Activated CD8-positive, alpha-beta memory T cell treated with anti-CD3 and anti-CD28 coated beads, Interleukin-2, amount 10 ng/mL, durations not matched to agents 7 days and 5 days (primary cell): ENCODE measurements around the gene KLB. TPM values are rescaled to one million over a fixed set of nuclear protein-coding genes. Genes with fewer than 3 reads are reported as not detected.

Experiments
- ATAC-seq: fragments of 150-1000 bp; cut with Tn5 transposase; one replicate; pipeline ENCODE4 v1.10.0; 2021; ENCODE audit warnings: moderate library complexity
- CTCF ChIA-PET: fragments of 350-600 bp; sonication (Branson Sonifier 250); formaldehyde crosslinking; loops from one replicate; lab custom pipeline; 2021; ENCODE audit warnings: antibody characterized with exemption; lab: Charles Lee
- DNase-seq: peaks from one replicate; pipeline ENCODE4 v3.0.0-alpha.2; 2020
- H3K27ac Mint-ChIP-seq: one replicate; pipeline ENCODE4 v1.8.0; 2021; ENCODE audit warnings: mild to moderate bottlenecking, mixed read lengths
- H3K27me3 Mint-ChIP-seq: one replicate; pipeline ENCODE4 v1.8.0; 2021; ENCODE audit warnings: mixed read lengths
- H3K36me3 Mint-ChIP-seq: one replicate; pipeline ENCODE4 v1.8.0; 2021; ENCODE audit warnings: mild to moderate bottlenecking, mixed read lengths
- H3K4me1 Mint-ChIP-seq: one replicate; pipeline ENCODE4 v1.8.0; 2021; ENCODE audit warnings: mixed read lengths
- H3K4me3 Mint-ChIP-seq: one replicate; pipeline ENCODE4 v1.8.0; 2021; ENCODE audit warnings: mild to moderate bottlenecking, moderate library complexity, mixed read lengths
- H3K9me3 Mint-ChIP-seq: one replicate; pipeline ENCODE4 v1.8.0; 2022; ENCODE audit warnings: low read depth, mixed read lengths
- microRNA-seq: library from miRNA; unstranded; fragments of <30 nt; microRNA quantifications from one replicate; pipeline ENCODE4 v1.2.0, GENCODE V29; 2022
- total RNA-seq, 2 experiments: library from RNA; stranded (reverse); gene quantifications; one replicate each; pipeline ENCODE4 v1.2.3, GENCODE V29; 2021

Gene KLB
- total RNA-seq, 2 experiments from 2014 or later = not detected

DNA sequence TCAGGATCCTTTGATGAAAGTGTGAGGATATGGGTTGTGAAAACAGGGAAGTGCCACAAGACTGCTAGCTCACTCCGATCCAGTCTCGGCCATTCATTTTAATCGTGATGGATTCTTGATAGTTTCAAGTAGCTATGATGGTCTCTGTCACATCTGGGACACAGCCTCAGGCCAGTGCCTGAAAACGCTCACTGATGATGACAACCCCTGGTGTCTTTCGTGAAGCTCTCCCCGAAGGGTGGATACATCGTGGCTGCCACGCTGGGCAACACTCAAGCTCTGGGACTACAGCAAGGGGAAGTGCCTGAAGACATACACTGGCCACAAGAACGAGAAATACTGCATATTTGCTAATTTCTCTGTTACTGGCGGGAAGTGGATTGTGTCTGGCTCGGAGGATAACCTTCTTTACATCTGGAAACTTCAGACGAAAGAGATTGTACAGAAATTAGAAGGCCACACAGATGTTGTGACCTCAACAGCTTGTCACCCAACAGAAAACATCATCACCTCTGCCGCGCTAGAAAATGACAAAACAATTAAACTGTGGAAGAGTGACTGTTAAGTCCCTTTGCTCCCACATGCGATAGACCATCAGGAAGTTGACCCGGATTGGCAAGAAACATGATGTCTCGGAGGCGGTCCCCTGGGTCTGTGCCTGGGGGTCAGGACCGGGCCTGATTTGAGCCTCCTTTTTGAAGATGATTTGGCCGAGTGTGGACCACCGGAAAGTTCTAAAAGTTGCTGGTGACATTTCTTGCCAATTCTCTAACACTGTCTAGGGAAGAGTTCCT, 74.4 kb downstream of the KLB start:
- DNase-seq = no peak
- no peak overlapping the region for H3K27ac Mint-ChIP-seq
- H3K4me3 Mint-ChIP-seq = no peak overlapping the region
- peaks cover 2% of the 10 kb centered on the region for H3K36me3 Mint-ChIP-seq
- H3K4me1 Mint-ChIP-seq = no peaks in the 10 kb centered on the region
- no peaks in the 10 kb centered on the region for H3K9me3 Mint-ChIP-seq
- H3K27me3 Mint-ChIP-seq = no peaks in the 10 kb centered on the region
- CTCF ChIA-PET = no interaction called here
- ATAC-seq = no peak

DNA sequence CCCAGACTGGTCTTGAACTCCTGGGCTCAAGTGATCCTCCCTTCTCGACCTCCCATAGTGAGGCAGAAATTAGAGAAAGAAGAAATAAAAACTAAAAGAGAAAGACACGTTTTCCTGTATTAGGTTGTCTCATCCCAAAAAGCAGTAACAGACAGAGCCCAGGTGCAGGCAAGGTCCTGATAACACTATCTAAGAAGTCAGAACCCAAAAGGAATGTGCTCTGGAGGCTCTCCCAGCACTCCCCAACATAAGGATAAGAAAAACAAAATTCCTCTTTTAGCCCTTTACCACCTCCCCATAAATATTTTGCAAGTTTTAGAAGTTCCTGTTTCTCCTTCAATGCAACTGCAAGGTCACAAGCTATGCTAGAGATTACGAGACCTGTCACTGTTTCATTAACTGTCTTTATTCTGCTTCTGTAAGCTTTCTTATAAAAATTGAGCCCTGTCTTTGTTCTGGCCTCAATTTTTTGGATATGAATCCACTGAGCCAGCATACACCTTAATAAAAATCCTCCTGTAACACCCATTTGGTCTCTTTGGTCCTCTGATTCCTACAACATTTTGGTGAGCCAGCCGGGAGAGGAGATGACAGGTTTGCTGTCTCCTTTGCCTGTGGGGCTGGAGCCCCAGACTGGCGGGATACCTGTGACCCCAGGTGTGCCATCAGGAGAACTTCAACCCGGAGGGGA, 78.0 kb downstream of the KLB start:
- no peaks in the 10 kb centered on the region for H3K27me3 Mint-ChIP-seq
- H3K36me3 Mint-ChIP-seq = no peaks in the 10 kb centered on the region
- ATAC-seq (no peak), DNase-seq (no peak)
- no peaks in the 10 kb centered on the region for H3K9me3 Mint-ChIP-seq
- no peak overlapping the region for H3K27ac Mint-ChIP-seq
- H3K4me1 Mint-ChIP-seq = no peaks in the 10 kb centered on the region
- H3K4me3 Mint-ChIP-seq = no peak overlapping the region
- CTCF ChIA-PET = no interaction called here

DNA sequence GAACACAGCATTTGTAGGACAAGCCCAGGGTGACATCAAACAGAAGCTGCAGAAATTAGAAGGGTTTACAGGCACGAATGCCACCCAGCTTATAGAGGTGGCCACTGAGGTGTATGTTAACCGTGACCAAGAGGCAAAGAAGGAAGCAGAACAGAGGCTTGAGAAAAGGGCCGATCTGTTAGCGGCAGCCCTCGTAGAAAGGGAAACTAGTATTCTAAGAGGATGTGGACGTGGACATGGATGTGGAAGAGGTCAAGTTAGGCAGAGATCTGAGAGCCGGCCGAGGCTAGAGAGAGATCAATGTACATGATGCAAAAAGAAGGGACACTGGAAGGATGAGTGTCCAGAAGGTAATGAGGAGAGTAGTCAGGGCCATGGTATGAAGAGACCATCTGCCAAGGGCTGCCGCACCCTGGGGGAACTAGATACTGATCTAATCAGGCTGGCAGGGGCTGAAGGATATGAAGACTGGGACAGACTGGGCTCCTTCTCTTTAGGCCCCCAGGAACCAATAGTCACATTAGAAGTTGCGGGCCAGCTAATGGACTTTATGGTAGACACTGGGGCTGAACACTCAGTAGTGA, 79.6 kb downstream of the KLB start:
- DNase-seq = no peak
- Mint-ChIP-seq H3K36me3 (no peaks in the 10 kb centered on the region), H3K4me3 (no peak overlapping the region), H3K4me1 (no peaks in the 10 kb centered on the region), H3K27ac (no peak overlapping the region), H3K9me3 (no peaks in the 10 kb centered on the region), H3K27me3 (no peaks in the 10 kb centered on the region)
- CTCF ChIA-PET = no interaction called here
- ATAC-seq = no peak

DNA sequence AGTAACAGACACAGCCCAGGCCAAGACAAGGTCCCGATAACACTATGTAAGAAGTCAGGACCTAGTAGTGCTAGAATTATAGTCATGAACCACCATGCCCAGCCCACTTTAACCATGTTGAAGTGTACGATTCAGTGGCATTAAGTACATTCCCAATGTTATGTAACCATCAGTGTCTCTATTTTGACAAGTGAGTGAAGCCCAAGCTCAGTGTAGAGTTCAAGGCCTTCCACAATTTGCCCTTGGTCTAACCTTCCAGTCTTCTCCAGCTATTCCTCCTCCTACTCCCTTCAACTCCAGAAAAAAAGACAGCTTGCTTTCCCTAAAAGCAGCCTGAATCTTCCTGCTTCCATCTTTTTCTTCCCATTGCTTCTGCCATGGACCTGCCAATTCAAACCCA, 83.6 kb downstream of the KLB start:
- H3K36me3 Mint-ChIP-seq = no peaks in the 10 kb centered on the region
- CTCF ChIA-PET = no interaction called here
- DNase-seq (no peak), ATAC-seq (no peak)
- H3K9me3 Mint-ChIP-seq = no peaks in the 10 kb centered on the region
- no peaks in the 10 kb centered on the region for H3K27me3 Mint-ChIP-seq
- no peak overlapping the region for H3K27ac Mint-ChIP-seq
- H3K4me1 Mint-ChIP-seq = no peaks in the 10 kb centered on the region
- no peak overlapping the region for H3K4me3 Mint-ChIP-seq

DNA sequence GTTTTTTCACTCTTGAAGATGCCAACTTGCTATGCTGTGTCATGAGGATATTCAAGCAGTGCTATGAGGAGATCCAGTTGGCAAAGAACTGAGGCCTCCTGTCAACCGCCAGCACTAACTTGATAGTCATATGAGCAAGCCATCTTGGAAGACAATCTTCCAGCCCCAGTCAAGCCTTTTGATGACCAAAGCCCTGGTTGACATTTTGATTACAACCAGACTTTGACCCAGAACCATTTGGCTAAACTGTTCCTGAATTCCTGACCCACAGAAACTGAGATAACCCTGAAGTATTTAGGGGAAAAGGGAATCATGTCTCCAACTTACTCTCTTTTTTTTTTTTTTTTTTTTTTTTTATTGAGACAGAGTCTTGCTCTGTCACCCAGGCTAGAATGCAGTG, 87.6 kb downstream of the KLB start:
- CTCF ChIA-PET = no interaction called here

DNA sequence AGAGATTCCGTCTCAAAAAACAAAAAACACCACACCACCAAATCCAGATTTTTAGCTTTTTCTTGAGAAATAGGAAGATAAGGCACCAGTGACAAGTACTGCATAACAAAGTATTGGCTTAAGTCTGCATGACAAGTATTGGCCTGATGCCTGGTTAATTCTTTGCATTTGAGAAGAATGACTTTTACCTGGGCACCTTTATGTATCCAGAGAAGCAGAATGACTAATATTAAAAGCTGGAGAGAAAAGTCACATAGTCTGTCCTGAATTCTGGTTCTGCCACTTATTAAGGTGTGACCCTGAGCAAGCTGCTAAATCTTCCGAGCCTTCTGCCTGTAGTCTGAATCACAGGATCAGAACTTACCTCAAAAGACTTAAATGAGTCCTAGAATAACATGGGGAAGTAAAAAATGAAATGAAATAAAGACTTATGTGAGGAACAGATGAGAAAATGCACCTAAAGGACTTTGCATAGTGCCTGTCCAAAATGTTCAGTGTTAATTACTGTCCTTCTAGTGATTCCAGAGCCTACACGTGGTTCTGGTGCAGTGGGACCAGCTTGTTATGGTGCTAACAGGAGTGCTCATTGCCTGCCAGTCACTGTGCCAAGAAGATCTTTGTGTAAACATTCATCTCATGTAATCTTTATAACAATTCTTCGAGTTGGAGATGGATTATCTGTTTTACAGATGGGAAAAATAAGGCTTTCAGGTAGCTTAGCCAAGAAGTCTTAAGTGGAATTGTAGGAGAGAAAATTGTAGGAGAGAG, 88.9 kb downstream of the KLB start:
- Mint-ChIP-seq H3K27ac (no peak overlapping the region), H3K9me3 (no peaks in the 10 kb centered on the region)
- CTCF ChIA-PET = no interaction called here

More for the DNA sequence above, 87.6 kb downstream of the KLB start:
- Mint-ChIP-seq H3K4me1 (no peaks in the 10 kb centered on the region), H3K9me3 (no peaks in the 10 kb centered on the region), H3K4me3 (no peak overlapping the region), H3K27ac (no peak overlapping the region), H3K36me3 (peaks cover 6% of the 10 kb centered on the region), H3K27me3 (no peaks in the 10 kb centered on the region)
- ATAC-seq = no peak
- no peak for DNase-seq

DNA sequence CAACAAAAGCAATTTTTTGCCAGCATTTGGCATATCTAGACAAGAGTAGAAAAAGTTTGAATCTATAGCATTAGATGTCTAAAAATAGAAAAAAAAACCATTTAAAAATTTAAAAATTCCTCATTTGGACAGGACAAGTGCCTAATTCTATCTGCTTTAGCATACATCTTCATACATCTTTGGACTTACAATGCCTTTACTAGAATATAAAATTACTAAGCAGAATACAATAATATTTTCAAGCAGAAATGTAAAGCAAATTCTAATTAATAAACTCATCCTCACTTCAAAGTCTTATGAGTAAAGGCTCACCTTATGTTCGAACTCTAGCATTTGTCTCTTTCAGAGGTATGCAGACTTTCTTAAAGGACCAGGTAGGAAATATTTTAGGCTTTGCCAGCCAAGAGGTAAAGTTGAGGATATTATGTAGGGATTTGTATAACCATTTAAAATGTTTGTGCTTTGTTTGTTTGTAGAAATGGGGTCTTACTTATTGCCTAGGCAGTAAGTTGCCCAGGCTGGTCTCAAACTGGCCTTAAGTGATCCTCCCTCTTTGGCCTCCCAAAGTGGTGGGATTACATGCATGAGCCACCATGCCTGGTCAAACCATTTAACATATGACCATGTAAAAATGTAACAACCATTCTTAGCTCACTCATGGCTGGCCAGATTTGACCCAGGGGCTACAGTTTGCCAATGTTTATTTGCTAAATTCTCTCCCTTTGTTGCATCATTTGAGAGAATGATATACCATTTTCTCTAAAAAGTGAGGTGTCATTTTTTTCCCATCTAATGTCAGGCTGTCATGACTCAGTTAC, 91.4 kb downstream of the KLB start:
- Mint-ChIP-seq H3K27me3 (no peaks in the 10 kb centered on the region), H3K9me3 (no peaks in the 10 kb centered on the region), H3K36me3 (peaks cover 13% of the 10 kb centered on the region), H3K4me3 (no peak overlapping the region), H3K4me1 (no peaks in the 10 kb centered on the region), H3K27ac (no peak overlapping the region)
- ATAC-seq = no peak
- CTCF ChIA-PET = no interaction called here
- peak; percentile 29 for DNase-seq

More for the DNA sequence above, 88.9 kb downstream of the KLB start:
- H3K4me1 Mint-ChIP-seq = no peaks in the 10 kb centered on the region
- DNase-seq (no peak), ATAC-seq (no peak)
- peaks cover 9% of the 10 kb centered on the region for H3K36me3 Mint-ChIP-seq
- H3K27me3 Mint-ChIP-seq = no peaks in the 10 kb centered on the region
- no peak overlapping the region for H3K4me3 Mint-ChIP-seq

DNA sequence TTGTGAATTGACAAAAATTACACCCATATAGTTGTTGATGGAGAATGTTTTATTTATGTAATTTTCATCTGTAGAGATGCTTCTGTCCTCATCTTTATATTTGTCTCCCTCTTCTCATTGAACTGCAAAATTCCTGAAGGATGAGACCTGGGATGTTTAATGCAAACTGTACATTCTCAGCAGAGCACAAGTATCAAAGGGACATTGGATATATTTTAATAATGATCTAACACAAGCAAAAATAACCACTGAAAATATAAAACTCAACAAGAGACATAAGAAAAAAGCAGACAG, 91.9 kb downstream of the KLB start:
- ATAC-seq = no peak
- H3K27ac Mint-ChIP-seq = no peak overlapping the region

More for the DNA sequence above, 91.9 kb downstream of the KLB start:
- Mint-ChIP-seq H3K4me1 (no peaks in the 10 kb centered on the region), H3K4me3 (no peak overlapping the region), H3K36me3 (peaks cover 18% of the 10 kb centered on the region), H3K9me3 (no peaks in the 10 kb centered on the region), H3K27me3 (no peaks in the 10 kb centered on the region)
- DNase-seq = no peak
- CTCF ChIA-PET = no interaction called here

Small RNA genes lying within 50 kb of the gene (microRNA-seq; reads per million reads assigned to microRNA genes)
- gene MIR5591 = not detected

Other genes with a start within 250 kb of the KLB start
- gene WDR19, start 224.4 kb upstream of the KLB start, total RNA-seq = 1 to 10 TPM; 8.4 to 8.5 TPM
- 10 to 100 TPM; 72.1 to 94.7 TPM for gene RFC1, start 40.6 kb upstream of the KLB start, total RNA-seq
- gene RPL9, start 52.0 kb downstream of the KLB start, total RNA-seq = 100 to 1,000 TPM; 713 to 900 TPM
- gene LIAS, start 52.1 kb downstream of the KLB start, total RNA-seq = 10 to 100 TPM; 14.5 to 16.6 TPM
- gene UGDH, start 120.5 kb downstream of the KLB start, total RNA-seq = 10 to 100 TPM; 11.9 to 20.2 TPM
- gene SMIM14, start 231.9 kb downstream of the KLB start, total RNA-seq = 1 to 10 TPM; 1.8 to 3.3 TPM